Esophagus (tissue), 2 donors: Measurements from ENCODE around the gene NPHS1. TPM values are rescaled to one million over a fixed set of nuclear protein-coding genes. Genes with fewer than 3 reads are reported as not detected.
"Not testable (repeated sequence)": the region's sequence is repeated elsewhere in the genome, so short reads cannot be mapped to it uniquely, and the experiment has no call there.

Experiments
- H3K27ac ChIP-seq, 2 donors: one replicate each; pipeline ENCODE4 v1.5.1; 2013; ENCODE audit warnings: low read depth in 2 of 2, mild to moderate bottlenecking in 2 of 2, inconsistent platforms in 1 of 2, low read length in 1 of 2, moderate library complexity in 1 of 2
- H3K27me3 ChIP-seq, 2 donors: one replicate each; pipeline ENCODE4 v1.6.1; 2013; ENCODE audit warnings: low read length in 2 of 2, control low read depth in 1 of 2, mild to moderate bottlenecking in 1 of 2; ENCODE audit not compliant: insufficient read depth in 2 of 2, control insufficient read depth in 1 of 2
- H3K36me3 ChIP-seq, 2 donors: one replicate each; pipeline ENCODE4 v1.6.1; 2013; ENCODE audit warnings: low read length in 1 of 2; ENCODE audit not compliant: control insufficient read depth in 2 of 2, insufficient read depth in 2 of 2
- H3K4me1 ChIP-seq, 2 donors: one replicate each; pipeline ENCODE4 v1.6.1; 2013; ENCODE audit warnings: low read length in 1 of 2; ENCODE audit not compliant: control insufficient read depth in 2 of 2, insufficient read depth in 2 of 2
- H3K4me3 ChIP-seq, 2 donors: one replicate each; pipeline ENCODE4 v1.5.1; 2013; ENCODE audit warnings: low read length in 2 of 2, mild to moderate bottlenecking in 2 of 2, low read depth in 1 of 2, moderate library complexity in 1 of 2
- H3K9me3 ChIP-seq, 2 donors: one replicate each; pipeline ENCODE4 v1.6.1; 2013; ENCODE audit warnings: mild to moderate bottlenecking in 2 of 2, low read depth in 1 of 2, low read length in 1 of 2, moderate library complexity in 1 of 2; ENCODE audit not compliant: control insufficient read depth in 2 of 2, insufficient read depth in 1 of 2
- WGBS, 2 donors: extraction: QIAGEN DNeasy Blood & Tissue Kit; methylation state at CpG; one replicate each; pipeline ENCODE4 v1.1.7; 2013; 5-methylcytosine and 5-hydroxymethylcytosine counted together
- polyA plus RNA-seq, 2 donors: library from polyadenylated mRNA; stranded (reverse); fragments of 200-250 nt; gene quantifications; one replicate each; pipeline ENCODE4 v1.2.3, GENCODE V29; 2013
- donor health status: healthy with polysubstance abuse.
- donor health status: Bipolar disorder and iron deficiency.

NPHS1 gene
- not detected for polyA plus RNA-seq

DNA sequence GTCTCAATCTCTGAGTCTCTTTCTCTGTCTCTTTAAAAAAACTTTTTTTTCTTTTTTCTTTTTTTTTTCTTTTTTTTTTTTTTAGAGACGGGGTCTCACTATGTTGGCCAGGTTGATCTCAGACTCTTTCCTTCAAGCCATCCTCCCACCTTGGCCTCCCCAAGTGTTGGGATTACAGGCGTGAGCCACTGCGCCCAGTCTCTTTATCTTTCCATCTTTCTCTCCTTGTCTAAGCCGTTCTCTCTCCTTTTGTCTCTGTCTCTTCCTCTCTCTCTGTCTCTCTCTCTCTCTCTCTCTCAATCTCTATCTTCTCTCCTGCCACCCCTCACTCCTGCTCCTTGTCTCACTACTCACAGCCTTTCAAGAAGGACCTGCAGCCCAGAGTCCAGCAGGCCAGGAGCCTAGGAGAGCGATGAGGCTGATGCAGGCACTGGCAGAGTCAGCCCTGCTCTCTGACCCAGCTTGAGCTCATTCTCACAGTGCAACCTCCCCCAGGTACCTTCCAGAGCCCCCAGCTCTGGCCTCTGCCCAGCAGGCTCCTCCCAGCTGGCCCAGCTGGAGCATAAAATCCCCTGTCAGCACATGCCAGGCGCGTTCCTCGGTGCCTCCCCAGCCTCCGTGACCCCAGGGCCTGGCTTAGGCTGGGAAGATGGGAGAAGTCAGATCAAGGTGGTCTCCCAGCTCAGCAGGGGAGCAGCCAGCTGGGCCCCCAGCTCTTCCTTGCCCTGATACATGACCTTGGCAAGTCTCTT lies at the start of gene NPHS1:
Gene NPHS1 (minus strand): TSS at position 476 of the 752 bp plus-strand sequence. CDS start 667 bp downstream, outside the sequence.
- Histone ChIP-seq H3K4me3 (no peak within 1 kb of the TSS), H3K9me3 (peaks cover 0 to 2% of the 10 kb centered on the region in 2 donors), H3K27ac (no peak within 1 kb of the TSS), H3K4me1 (peaks cover 0 to 7% of the 10 kb centered on the region in 2 donors), H3K27me3 (peaks cover 0 to 12% of the 10 kb centered on the region in 2 donors), H3K36me3 (no peaks in the 10 kb centered on the region)
- WGBS, 2 donors: 45 to 55% methylated on average over 9 of the region's 9 CpGs

GRCh38 chr19:35901055-35901644 lies 48.8 kb upstream of the NPHS1 start:
- no peaks in the 10 kb centered on the region for H3K27me3 ChIP-seq
- WGBS, 2 donors: 59 to 62% methylated on average over 2 of the region's 2 CpGs
- H3K27ac ChIP-seq: peak overlapping the region; percentile 66 to 82
- peak overlapping the region in 1 of 2 donors; percentile 54 for H3K4me3 ChIP-seq
- peaks cover 0 to 10% of the 10 kb centered on the region in 2 donors for H3K36me3 ChIP-seq
- H3K4me1 ChIP-seq: peaks cover 0 to 4% of the 10 kb centered on the region in 2 donors
- no peaks in the 10 kb centered on the region for H3K9me3 ChIP-seq

DNA sequence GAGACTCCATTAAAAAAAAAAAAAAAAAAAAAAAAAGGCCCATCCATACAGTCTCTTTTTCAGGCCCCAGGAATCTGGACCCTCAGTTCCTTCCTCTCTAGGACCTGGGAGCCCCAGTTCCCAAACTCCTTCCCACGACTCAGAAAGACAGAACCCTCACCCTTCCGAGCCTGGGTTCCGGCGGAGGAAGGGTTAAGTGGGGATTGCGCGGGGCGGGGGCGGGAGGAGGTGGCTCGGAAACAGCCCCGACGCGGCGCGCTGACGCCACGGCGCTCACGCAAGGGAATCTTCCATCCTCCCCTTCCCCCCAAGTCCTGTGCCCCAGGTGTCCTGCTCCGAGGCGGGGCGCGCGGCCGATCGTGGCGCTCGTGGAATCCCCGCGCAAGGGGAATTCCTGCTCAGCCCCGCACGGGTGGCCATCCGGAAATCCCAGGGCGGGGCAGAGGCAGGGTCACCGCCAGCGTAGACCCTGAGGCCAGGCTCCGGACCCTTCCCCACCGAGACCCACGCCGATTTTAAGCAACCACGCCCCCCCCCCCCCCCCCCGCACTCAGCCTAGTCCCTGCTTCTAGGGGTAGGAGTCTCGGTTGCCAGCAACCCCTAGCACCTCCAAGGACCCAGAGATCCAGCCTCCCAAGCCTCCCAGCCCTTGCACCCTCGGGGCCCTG lies 47.4 kb upstream of the NPHS1 start:
- peak overlapping the region; percentile 74 to 82 for H3K27ac ChIP-seq
- H3K4me1 ChIP-seq: peaks cover 0 to 4% of the 10 kb centered on the region in 2 donors
- WGBS, 2 donors: 0 to 1% methylated on average over 29 to 41 of the region's 43 CpGs
- H3K36me3 ChIP-seq: peaks cover 0 to 15% of the 10 kb centered on the region in 2 donors
- peak overlapping the region; percentile 54 to 61 for H3K4me3 ChIP-seq
- no peaks in the 10 kb centered on the region for H3K9me3 ChIP-seq
- H3K27me3 ChIP-seq: no peaks in the 10 kb centered on the region

DNA sequence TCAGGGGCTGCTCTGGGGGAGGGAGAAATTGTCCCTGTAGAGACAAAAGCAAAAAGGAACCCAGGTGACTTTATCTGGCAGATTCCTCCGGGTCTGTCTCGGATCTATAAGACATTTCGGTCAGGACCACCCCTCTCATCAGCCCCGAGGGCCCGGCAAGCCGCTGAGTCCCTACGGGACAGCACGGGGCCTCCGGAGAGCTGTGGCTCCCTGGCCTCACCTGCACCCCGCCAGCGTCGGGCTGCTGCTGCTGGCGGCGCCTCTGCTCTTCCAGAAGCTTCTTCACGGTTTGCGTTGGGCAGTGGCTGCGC lies 46.1 kb upstream of the NPHS1 start:
- WGBS, 2 donors: 5 to 6% methylated on average over 17 of the region's 17 CpGs
- Histone ChIP-seq H3K9me3 (no peaks in the 10 kb centered on the region), H3K27me3 (no peaks in the 10 kb centered on the region), H3K27ac (peak overlapping the region; percentile 74 to 82), H3K4me3 (peak overlapping the region; percentile 54 to 61), H3K36me3 (peaks cover 0 to 15% of the 10 kb centered on the region in 2 donors), H3K4me1 (peaks cover 0 to 4% of the 10 kb centered on the region in 2 donors)

GRCh38 chr19:35897706-35898451 lies 45.6 kb upstream of the NPHS1 start:
- Histone ChIP-seq H3K4me1 (peaks cover 0 to 4% of the 10 kb centered on the region in 2 donors), H3K36me3 (peaks cover 0 to 15% of the 10 kb centered on the region in 2 donors), H3K27me3 (no peaks in the 10 kb centered on the region), H3K4me3 (peak overlapping the region; percentile 54 to 61), H3K27ac (peak overlapping the region; percentile 74 to 82), H3K9me3 (no peaks in the 10 kb centered on the region)
- WGBS, 2 donors: 89% methylated on average over 13 of the region's 13 CpGs

DNA sequence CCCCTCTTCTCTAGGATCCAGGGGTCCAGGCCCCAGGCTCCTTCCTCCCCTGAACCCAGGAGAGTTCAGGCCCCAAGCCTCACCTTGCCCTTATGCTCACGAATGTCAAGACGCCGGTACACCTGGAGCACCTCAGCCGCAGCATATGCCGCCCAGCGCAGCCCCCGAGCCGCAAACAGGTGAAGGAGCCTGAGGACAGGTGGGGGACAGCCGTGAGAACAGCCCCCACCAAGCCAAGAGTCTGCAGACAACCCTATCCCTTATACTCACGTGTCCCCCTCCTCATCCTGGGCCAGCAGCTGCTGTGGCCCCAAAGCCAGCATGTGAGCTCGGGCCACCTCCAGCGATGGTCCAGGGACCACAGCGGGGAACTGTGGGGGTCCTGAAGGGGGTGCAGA lies 44.3 kb upstream of the NPHS1 start:
- no peak overlapping the region for H3K27ac ChIP-seq
- H3K4me1 ChIP-seq: peaks cover 0 to 4% of the 10 kb centered on the region in 2 donors
- H3K36me3 ChIP-seq: peaks cover 0 to 15% of the 10 kb centered on the region in 2 donors
- no peaks in the 10 kb centered on the region for H3K9me3 ChIP-seq
- no peaks in the 10 kb centered on the region for H3K27me3 ChIP-seq
- H3K4me3 ChIP-seq: no peak overlapping the region
- 95% methylated on average over 13 of the region's 13 CpGs for WGBS, 2 donors

DNA sequence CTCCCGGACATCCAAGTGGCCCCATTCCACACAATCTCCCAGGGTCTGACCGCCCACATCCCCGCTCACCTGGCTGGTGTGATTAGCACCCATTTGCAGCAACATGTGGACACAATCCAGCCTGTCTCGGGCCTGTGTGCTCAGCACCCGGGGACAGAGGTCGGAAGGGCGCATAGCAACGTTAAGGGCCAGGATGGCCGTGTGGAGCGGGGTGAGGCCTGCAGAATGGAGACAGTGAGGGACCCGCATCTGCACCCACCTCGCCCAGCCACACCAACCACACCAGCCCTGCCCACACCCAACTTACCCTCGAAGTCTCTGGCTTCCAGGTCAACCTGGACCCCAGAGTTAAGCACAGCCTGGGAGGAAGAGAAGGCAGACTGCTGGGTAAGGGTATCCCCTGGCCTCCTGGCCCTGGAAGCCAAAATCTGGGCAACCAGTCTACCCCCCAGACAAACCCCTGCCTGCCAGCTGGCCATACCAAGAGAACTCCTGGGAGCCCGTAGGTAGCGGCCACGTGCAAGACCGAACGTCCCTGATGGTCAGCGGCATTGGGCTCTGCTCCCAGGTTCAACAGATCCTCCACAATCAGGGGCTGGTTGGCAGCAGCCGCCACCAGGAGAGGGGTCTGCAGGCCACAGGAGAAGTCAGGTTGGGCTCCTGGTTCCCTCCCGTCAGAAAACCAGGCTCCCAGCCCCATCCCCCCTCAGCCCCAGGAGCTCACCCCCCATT lies 43.8 kb upstream of the NPHS1 start:
- peaks cover 0 to 15% of the 10 kb centered on the region in 2 donors for H3K36me3 ChIP-seq
- H3K27me3 ChIP-seq: no peaks in the 10 kb centered on the region
- no peak overlapping the region for H3K4me3 ChIP-seq
- H3K9me3 ChIP-seq: no peaks in the 10 kb centered on the region
- H3K4me1 ChIP-seq: peaks cover 0 to 4% of the 10 kb centered on the region in 2 donors
- H3K27ac ChIP-seq: no peak overlapping the region
- WGBS, 2 donors: 91 to 92% methylated on average over 20 to 21 of the region's 21 CpGs

DNA sequence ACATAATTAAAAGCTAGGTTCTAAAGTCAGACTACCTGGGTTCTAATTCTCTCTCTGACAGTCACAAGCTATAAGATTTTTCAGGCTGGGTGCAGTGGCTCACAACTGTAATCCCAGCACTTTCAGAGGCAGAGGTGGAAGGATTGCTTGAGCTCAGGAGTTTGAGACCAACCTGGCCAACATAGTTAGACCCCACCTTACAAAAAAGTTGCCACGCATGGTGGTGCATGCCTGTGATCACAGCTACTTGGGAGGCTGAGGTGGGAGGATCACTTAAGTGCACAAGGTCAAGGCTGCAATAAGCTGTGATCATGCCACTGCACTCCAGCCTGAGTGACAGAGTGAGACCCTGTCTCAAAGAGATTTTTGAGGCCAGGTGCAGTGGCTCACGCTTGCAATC lies 42.0 kb upstream of the NPHS1 start:
- H3K27me3 ChIP-seq: no peaks in the 10 kb centered on the region
- H3K27ac ChIP-seq: no peak overlapping the region
- H3K4me1 ChIP-seq: peaks cover 0 to 4% of the 10 kb centered on the region in 2 donors
- H3K4me3 ChIP-seq: no peak overlapping the region
- H3K36me3 ChIP-seq: peaks cover 11 to 26% of the 10 kb centered on the region in 2 donors
- WGBS, 2 donors: 92 to 96% methylated on average over 2 of the region's 2 CpGs
- no peaks in the 10 kb centered on the region for H3K9me3 ChIP-seq

- not testable (repeated sequence) for H3K4me3 ChIP-seq, H3K4me1 ChIP-seq, H3K9me3 ChIP-seq, H3K27me3 ChIP-seq, H3K27ac ChIP-seq
- peaks cover 18 to 39% of the 10 kb centered on the region in 2 donors for H3K36me3 ChIP-seq
- 95 to 96% methylated on average over 3 of the region's 3 CpGs for WGBS, 2 donors
These were observed 39.5 kb upstream of the NPHS1 start for GRCh38 chr19:35891819-35892218.
